Activated CD4-positive, alpha-beta T cell treated with anti-CD3 and anti-CD28 coated beads, Interleukin-10, Interleukin-2, amounts not matched to agents 100 ng/mL and 50 ng/mL, durations not matched to agents 16 hours and 8 hours (primary cell): ENCODE results near the gene EFHC1.

Source experiments
- DNase-seq: peaks from one replicate; pipeline ENCODE4 v3.0.0-alpha.2; 2020

The EFHC1 gene

GRCh38 chr6:52560462-52560861, 140.3 kb downstream of the EFHC1 start:
- DNase-seq, result no peak

GRCh38 chr6:52562911-52563310, 142.8 kb downstream of the EFHC1 start:
- no peak for DNase-seq

- DNase-seq, result no peak
These were observed 144.7 kb downstream of the EFHC1 start for GRCh38 chr6:52564856-52565255.

GRCh38 chr6:52566201-52566600, 146.1 kb downstream of the EFHC1 start:
- DNase-seq, result no peak

GRCh38 chr6:52566853-52567279, 146.7 kb downstream of the EFHC1 start:
- DNase-seq, result no peak

- no peak for DNase-seq
These were observed 148.2 kb downstream of the EFHC1 start for GRCh38 chr6:52568320-52568719.

GRCh38 chr6:52570291-52570700, 150.2 kb downstream of the EFHC1 start:
- no peak for DNase-seq

GRCh38 chr6:52571099-52571755, 151.1 kb downstream of the EFHC1 start:
- DNase-seq, result no peak

- no peak for DNase-seq
These were observed 152.4 kb downstream of the EFHC1 start for GRCh38 chr6:52572536-52572935.

- DNase-seq, result no peak
These were observed 153.2 kb downstream of the EFHC1 start for GRCh38 chr6:52573295-52573694.
